ENCODE measurements around the gene CYTIP. TPM values are rescaled to one million over a fixed set of nuclear protein-coding genes. Genes with fewer than 3 reads are reported as not detected.
A peak's percentile ranks its signal among the peaks of the same experiment; 100 is the strongest.

The CYTIP gene
- total and polyA plus RNA-seq, 8 donors: 1.1 to 25.1 (median 1.5) TPM

GRCh38 chr2:157473581-157473980 is 29.7 kb upstream of the CYTIP start:
- Histone ChIP-seq H3K9me3 (no peaks in the 10 kb centered on the region), H3K4me3 (no peak overlapping the region), H3K4me1 (peaks cover 0 to 8% of the 10 kb centered on the region in 2 donors), H3K36me3 (no peaks in the 10 kb centered on the region), H3K27me3 (no peaks in the 10 kb centered on the region), H3K27ac (no peak overlapping the region)
- no peak for TF ChIP-seq CTCF (IDR thresholded peaks at IDR 0.05)
- DNase-seq: no peak
- ATAC-seq: no peak
- intact Hi-C loops (cut with DNase I): no loop called here

DNA sequence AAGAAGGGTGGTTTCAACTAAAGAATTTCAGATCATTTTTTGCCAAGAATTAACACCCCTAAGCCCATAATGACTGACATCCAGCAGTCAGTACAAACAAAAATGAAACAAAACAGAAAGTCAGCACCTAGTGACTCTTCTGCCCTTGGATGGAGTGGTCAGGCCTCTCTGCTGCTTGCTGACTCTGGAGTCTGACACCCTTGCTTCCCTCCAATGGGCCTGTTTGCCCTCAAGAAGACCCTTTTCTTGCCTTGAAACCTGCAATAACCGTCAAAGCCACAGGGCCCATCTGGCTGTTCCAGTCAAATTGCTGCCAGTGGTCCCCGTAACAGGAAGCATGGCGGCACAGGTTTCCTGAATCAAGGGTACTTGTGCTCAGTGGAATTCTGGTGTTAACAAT is 27.2 kb upstream of the CYTIP start:
- no peak overlapping the region for H3K27ac ChIP-seq
- intact Hi-C loops (cut with DNase I): no loop called here
- ATAC-seq: no peak
- peaks cover 0 to 8% of the 10 kb centered on the region in 2 donors for H3K4me1 ChIP-seq
- no peak for DNase-seq
- no peak for TF ChIP-seq CTCF (IDR thresholded peaks at IDR 0.05)
- H3K9me3 ChIP-seq: no peaks in the 10 kb centered on the region
- H3K27me3 ChIP-seq: no peaks in the 10 kb centered on the region
- no peaks in the 10 kb centered on the region for H3K36me3 ChIP-seq
- no peak overlapping the region for H3K4me3 ChIP-seq

DNA sequence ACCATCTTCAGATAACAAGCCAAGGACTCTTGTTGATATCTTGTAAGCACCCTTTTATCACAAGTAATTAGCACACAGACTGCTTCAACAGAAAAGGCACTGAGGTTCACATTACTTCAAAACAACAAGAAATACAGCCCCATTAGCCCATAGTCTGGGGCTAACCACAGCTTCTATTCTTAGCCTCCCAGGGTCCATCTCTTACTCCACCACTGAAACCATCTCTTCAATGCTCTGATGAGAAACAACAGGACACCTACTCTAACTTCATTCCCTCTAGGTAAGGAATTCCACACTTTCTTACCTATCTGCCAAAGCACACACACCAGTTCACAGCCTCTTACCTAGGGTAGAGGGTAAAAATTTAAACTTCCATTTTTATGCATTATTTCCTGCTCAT is 26.4 kb upstream of the CYTIP start:
- no peak for DNase-seq
- intact Hi-C loops (cut with DNase I): no loop called here

GRCh38 chr2:157469726-157470125 is 25.8 kb upstream of the CYTIP start:
- Histone ChIP-seq H3K36me3 (no peaks in the 10 kb centered on the region), H3K27me3 (no peaks in the 10 kb centered on the region), H3K4me3 (no peak overlapping the region), H3K9me3 (no peaks in the 10 kb centered on the region), H3K4me1 (peaks cover 0 to 9% of the 10 kb centered on the region in 2 donors), H3K27ac (peak overlapping the region; percentile 57 to 95)
- DNase-seq (no peak), ATAC-seq (no peak)
- intact Hi-C loops (cut with DNase I): no loop called here
- no peak for TF ChIP-seq CTCF (IDR thresholded peaks at IDR 0.05)

More for the DNA sequence above, 26.4 kb upstream of the CYTIP start:
- no peak for ATAC-seq
- Histone ChIP-seq H3K27ac (peak overlapping the region in 1 of 2 donors; percentile 95), H3K27me3 (no peaks in the 10 kb centered on the region), H3K4me3 (no peak overlapping the region), H3K4me1 (peaks cover 0 to 8% of the 10 kb centered on the region in 2 donors), H3K9me3 (no peaks in the 10 kb centered on the region), H3K36me3 (no peaks in the 10 kb centered on the region)
- no peak for TF ChIP-seq CTCF (IDR thresholded peaks at IDR 0.05)

- DNase-seq (no peak), ATAC-seq (peak; percentile 81)
- Histone ChIP-seq H3K4me1 (peaks cover 0 to 13% of the 10 kb centered on the region in 2 donors), H3K36me3 (no peaks in the 10 kb centered on the region), H3K27ac (peak overlapping the region; percentile 57 to 95), H3K27me3 (no peaks in the 10 kb centered on the region), H3K4me3 (no peak overlapping the region), H3K9me3 (no peaks in the 10 kb centered on the region)
- intact Hi-C loops (cut with DNase I): no loop called here
- TF ChIP-seq CTCF (IDR thresholded peaks at IDR 0.05): no peak
These were observed 25.2 kb upstream of the CYTIP start for GRCh38 chr2:157468931-157469708.
